Measurements from ENCODE around the gene DYNC2H1. TPM values are rescaled to one million over a fixed set of nuclear protein-coding genes. Genes with fewer than 3 reads are reported as not detected.

The DYNC2H1 gene
- total RNA-seq, 4 donors from 2014 or later = 4.7 to 14.0 (median 8.1) TPM

DNA sequence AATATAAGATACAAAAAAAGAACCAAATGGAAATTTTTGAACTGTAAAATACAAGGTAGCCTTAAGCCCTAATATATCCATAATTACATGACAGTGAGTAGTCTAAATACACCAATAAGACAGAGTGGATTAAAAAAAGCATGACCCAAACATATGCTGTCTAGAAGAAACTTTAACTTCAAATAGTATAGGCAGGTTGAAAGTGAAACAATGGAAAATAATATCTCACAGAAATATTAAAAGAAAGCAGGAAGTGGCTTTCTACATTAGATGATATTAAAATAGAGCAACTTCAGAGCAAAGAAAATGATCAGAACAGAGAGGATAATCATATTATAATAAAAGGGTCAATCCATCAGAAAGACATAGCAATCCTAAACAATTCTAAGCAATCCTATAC, 39.1 kb upstream of the DYNC2H1 start:
- H3K9me3 ChIP-seq = no peaks in the 10 kb centered on the region
- no peak for DNase-seq
- H3K36me3 ChIP-seq = peaks cover 0 to 2% (median 0%) of the 10 kb centered on the region in 3 donors
- H3K4me3 ChIP-seq = no peak overlapping the region
- no peak overlapping the region for H3K27ac ChIP-seq
- no peaks in the 10 kb centered on the region for H3K4me1 ChIP-seq
- H3K27me3 ChIP-seq = no peaks in the 10 kb centered on the region
- no peak for TF ChIP-seq POLR2A (IDR thresholded peaks at IDR 0.05)
- TF ChIP-seq, protein P1, sequence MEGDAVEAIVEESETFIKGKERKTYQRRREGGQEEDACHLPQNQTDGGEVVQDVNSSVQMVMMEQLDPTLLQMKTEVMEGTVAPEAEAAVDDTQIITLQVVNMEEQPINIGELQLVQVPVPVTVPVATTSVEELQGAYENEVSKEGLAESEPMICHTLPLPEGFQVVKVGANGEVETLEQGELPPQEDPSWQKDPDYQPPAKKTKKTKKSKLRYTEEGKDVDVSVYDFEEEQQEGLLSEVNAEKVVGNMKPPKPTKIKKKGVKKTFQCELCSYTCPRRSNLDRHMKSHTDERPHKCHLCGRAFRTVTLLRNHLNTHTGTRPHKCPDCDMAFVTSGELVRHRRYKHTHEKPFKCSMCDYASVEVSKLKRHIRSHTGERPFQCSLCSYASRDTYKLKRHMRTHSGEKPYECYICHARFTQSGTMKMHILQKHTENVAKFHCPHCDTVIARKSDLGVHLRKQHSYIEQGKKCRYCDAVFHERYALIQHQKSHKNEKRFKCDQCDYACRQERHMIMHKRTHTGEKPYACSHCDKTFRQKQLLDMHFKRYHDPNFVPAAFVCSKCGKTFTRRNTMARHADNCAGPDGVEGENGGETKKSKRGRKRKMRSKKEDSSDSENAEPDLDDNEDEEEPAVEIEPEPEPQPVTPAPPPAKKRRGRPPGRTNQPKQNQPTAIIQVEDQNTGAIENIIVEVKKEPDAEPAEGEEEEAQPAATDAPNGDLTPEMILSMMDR (IDR thresholded peaks at IDR 0.05) = no peak

DNA sequence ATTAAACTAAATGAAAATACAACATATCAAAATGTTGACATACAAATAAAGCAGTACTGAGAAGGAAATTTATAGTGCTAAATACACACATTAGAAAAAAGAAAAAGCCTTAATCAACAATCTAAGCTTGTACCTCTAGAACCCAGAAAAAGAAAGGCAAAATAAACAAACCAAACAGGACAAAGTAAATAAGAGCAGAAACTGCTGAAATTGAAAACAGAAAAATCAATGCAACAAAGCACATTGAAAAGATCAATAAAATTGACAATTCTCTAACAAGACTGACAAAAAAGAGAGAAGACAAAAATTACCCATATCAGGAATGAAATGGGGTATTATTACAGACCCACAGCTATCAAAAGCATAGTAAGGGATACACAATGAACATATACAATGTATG, 38.2 kb upstream of the DYNC2H1 start:
- no peaks in the 10 kb centered on the region for H3K27me3 ChIP-seq
- H3K4me3 ChIP-seq = no peak overlapping the region
- no peaks in the 10 kb centered on the region for H3K4me1 ChIP-seq
- TF ChIP-seq, protein P1 (IDR thresholded peaks at IDR 0.05) = no peak
- TF ChIP-seq POLR2A (IDR thresholded peaks at IDR 0.05) = no peak
- no peak overlapping the region for H3K27ac ChIP-seq
- H3K36me3 ChIP-seq = no peaks in the 10 kb centered on the region
- no peaks in the 10 kb centered on the region for H3K9me3 ChIP-seq
- no peak for DNase-seq

DNA sequence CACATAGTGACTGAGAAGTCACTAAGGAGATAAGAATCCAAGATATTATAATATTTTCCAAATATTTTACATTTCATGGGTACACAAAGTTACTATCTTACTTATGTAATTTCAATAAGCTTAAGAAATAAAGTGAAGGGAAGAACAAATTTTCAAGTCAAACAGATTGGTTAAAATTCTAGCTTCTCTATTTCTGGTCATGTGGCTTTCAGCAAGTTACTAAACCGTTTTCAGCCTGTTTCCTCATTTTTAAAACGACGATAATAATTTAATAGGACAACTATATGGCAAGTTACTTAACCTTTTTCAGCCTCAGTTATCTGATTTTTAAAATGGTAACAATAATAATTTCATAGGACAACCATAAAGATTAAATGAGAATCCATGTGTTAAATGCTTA, 32.9 kb upstream of the DYNC2H1 start:
- peaks cover 0 to 41% (median 0%) of the 10 kb centered on the region in 3 donors for H3K36me3 ChIP-seq

DNA sequence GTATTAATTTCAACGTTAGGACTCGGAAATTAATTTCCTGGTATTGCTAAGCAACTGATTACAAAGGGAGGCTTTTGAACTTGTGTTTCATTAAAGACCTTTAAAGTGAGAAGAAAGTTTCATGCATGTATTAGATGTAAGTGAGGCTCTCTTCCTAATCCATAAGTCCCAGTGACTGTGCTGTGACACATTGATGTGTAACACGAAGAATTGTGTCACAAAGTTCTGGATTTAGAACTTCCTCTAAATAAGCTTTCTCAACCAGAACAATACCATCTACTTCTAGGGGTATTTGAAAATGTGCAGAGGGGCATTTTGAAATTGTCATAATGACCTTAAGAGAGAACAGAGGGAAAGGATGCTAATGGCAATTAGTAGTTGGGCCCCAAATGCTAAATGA, 31.7 kb upstream of the DYNC2H1 start:
- no peak for DNase-seq
- Histone ChIP-seq H3K4me3 (no peak overlapping the region), H3K9me3 (no peaks in the 10 kb centered on the region), H3K36me3 (peaks cover 0 to 41% (median 0%) of the 10 kb centered on the region in 3 donors), H3K4me1 (no peaks in the 10 kb centered on the region), H3K27ac (no peak overlapping the region), H3K27me3 (no peaks in the 10 kb centered on the region)
- TF ChIP-seq, protein P1 (IDR thresholded peaks at IDR 0.05) = no peak
- no peak for TF ChIP-seq POLR2A (IDR thresholded peaks at IDR 0.05)

More for the DNA sequence above, 32.9 kb upstream of the DYNC2H1 start:
- TF ChIP-seq, protein P1 (IDR thresholded peaks at IDR 0.05) = no peak
- TF ChIP-seq POLR2A (IDR thresholded peaks at IDR 0.05) = no peak
- Histone ChIP-seq H3K27ac (no peak overlapping the region), H3K4me3 (no peak overlapping the region), H3K9me3 (no peaks in the 10 kb centered on the region), H3K4me1 (no peaks in the 10 kb centered on the region), H3K27me3 (no peaks in the 10 kb centered on the region)
- no peak for DNase-seq

DNA sequence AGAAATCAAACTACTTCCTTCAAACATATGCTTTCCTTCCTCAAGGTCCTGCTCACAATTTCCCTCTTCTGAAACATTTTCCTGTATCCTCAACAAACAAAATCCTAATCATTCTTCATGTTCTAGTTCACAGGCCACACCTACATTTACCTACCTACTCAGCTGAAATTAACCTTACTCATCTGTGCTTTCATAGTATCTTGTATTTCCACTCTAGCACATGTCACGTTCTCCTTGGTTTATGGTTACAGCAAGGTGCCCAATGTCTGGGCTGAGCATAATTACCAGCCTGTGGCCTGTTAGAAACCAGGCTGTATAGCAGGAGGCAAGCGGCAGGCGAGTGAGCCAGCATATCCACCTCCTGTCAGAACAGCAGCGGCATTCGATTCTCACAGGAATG, 30.5 kb upstream of the DYNC2H1 start:
- DNase-seq = no peak
- H3K27me3 ChIP-seq = no peaks in the 10 kb centered on the region
- TF ChIP-seq POLR2A (IDR thresholded peaks at IDR 0.05) = no peak
- TF ChIP-seq, protein P1 (IDR thresholded peaks at IDR 0.05) = no peak
- peaks cover 0 to 41% (median 0%) of the 10 kb centered on the region in 3 donors for H3K36me3 ChIP-seq
- no peak overlapping the region for H3K27ac ChIP-seq
- H3K9me3 ChIP-seq = no peaks in the 10 kb centered on the region
- no peaks in the 10 kb centered on the region for H3K4me1 ChIP-seq
- H3K4me3 ChIP-seq = no peak overlapping the region

DNA sequence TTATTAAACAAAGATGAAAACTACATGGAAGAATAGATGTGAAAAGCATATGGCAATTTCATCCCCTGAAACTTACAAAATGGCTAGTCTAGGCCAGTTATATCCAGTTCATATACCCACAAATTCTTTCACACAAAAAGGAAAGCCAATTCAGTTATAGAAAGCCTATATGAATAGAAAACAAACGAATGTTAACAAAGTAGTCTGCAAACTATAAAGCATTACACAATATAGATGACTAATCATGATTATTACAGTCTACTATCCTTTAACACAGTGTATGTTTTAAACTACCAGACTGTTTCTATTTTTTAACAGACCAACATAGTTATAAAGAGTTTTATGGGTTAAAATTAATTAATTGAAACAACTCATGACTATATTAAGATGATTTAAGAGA, 29.4 kb upstream of the DYNC2H1 start:
- no peaks in the 10 kb centered on the region for H3K9me3 ChIP-seq
- no peaks in the 10 kb centered on the region for H3K4me1 ChIP-seq
- no peak overlapping the region for H3K4me3 ChIP-seq
- TF ChIP-seq POLR2A (IDR thresholded peaks at IDR 0.05) = no peak
- no peak overlapping the region for H3K27ac ChIP-seq
- DNase-seq = no peak
- H3K36me3 ChIP-seq = peaks cover 0 to 43% (median 0%) of the 10 kb centered on the region in 3 donors
- H3K27me3 ChIP-seq = no peaks in the 10 kb centered on the region

All from Peyer's patch (tissue), 4 donors.